GM12873 (cell line): ENCODE results near the gene HDAC7.

Experiments used
- TF ChIP-seq, protein P1 (sequence below): IDR thresholded peaks from 2 replicates; pipeline ENCODE4 v1.5.1; 2012; ENCODE audit warnings: low read depth, mild to moderate bottlenecking, moderate library complexity, low read length, control low read depth; ENCODE audit not compliant: insufficient read depth; ENCODE audit errors: missing control alignments

HDAC7 gene

DNA sequence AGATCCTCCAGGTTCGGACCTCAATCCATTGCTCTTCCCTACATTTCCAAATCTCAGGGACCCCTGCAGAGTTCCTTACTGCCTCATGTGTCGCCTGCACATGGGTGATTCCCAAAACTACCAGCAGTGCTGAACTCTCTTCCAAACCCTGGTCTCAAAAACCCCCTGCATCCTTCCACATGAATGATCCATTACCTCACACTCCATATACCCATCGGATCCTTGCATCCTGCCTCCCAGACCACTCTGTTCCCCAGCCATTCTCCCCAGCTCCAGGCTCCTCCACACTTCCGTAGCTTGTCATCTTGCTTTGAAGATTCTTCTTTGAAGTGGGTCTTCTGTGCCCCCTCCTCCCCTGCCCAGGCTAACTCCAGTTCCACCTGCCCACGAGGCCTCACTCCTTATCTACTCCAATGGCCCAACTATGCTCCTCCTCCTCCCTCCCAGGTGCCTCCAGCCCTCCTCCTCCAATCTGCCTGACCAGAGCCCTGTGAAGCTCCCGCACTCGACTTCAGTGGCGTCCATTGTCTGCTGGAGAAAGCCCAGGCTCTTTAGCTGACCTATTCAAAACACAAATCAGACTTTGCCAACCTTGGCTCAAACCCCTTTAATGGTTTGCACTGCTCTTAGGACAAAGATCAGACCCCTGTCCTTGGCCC, 74.8 kb downstream of the HDAC7 start:
- TF ChIP-seq, protein P1, sequence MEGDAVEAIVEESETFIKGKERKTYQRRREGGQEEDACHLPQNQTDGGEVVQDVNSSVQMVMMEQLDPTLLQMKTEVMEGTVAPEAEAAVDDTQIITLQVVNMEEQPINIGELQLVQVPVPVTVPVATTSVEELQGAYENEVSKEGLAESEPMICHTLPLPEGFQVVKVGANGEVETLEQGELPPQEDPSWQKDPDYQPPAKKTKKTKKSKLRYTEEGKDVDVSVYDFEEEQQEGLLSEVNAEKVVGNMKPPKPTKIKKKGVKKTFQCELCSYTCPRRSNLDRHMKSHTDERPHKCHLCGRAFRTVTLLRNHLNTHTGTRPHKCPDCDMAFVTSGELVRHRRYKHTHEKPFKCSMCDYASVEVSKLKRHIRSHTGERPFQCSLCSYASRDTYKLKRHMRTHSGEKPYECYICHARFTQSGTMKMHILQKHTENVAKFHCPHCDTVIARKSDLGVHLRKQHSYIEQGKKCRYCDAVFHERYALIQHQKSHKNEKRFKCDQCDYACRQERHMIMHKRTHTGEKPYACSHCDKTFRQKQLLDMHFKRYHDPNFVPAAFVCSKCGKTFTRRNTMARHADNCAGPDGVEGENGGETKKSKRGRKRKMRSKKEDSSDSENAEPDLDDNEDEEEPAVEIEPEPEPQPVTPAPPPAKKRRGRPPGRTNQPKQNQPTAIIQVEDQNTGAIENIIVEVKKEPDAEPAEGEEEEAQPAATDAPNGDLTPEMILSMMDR: no peak

DNA sequence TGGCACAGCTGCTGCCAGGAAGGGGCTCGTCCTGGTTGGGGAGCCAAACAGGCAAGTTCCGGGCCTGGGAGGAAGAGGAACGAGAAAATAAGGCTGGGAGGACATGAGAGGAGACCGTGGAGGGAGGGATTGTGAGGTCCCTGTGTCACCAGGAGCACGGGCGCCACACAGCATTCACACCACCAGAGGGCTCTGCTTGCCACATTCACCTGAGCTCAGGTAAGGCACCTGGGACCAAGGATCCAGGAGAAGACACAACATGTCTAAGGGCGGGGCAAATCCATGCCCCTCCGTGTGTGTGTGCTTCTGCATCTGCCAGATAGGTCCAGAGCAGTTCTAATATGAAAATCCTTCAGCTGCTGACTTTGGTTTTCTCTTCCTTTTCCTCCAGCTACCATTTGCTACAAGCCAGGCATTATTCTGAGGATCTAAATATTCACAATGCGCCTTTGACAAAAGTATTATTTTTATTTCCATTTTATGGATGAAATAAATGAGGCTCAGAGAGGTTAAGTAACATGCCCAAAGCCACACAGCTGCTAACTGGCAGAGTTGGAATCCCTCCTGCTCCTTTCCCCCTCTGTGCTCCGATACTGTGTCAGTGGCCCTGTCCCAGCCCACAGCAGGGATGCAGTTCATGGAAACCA, 75.6 kb downstream of the HDAC7 start:
- TF ChIP-seq, protein P1: peak; percentile 84

- TF ChIP-seq, protein P1: no peak
Measured at GRCh38 chr12:47743311-47743860, 76.3 kb downstream of the HDAC7 start.

- TF ChIP-seq, protein P1: peak; percentile 99
Measured at GRCh38 chr12:47742253-47742825, 77.4 kb downstream of the HDAC7 start.

DNA sequence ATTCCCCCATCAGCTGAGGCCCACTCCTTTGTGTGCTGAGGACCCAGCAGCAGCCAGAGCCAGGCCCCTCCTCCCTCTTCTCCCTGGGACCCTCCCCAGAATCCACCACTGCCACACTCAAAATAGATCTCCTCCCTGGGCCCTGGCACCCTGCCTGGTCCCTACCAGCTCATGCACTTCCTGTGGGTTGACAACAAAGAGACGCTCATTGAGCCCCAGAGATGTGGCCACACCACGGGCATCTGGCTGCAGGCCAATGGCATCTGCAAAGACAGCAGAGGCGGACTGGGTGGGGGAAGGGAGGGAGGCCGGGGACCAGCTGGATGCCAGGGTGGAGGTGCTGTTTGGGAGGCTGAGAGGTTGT, 78.4 kb downstream of the HDAC7 start:
- TF ChIP-seq, protein P1: no peak

DNA sequence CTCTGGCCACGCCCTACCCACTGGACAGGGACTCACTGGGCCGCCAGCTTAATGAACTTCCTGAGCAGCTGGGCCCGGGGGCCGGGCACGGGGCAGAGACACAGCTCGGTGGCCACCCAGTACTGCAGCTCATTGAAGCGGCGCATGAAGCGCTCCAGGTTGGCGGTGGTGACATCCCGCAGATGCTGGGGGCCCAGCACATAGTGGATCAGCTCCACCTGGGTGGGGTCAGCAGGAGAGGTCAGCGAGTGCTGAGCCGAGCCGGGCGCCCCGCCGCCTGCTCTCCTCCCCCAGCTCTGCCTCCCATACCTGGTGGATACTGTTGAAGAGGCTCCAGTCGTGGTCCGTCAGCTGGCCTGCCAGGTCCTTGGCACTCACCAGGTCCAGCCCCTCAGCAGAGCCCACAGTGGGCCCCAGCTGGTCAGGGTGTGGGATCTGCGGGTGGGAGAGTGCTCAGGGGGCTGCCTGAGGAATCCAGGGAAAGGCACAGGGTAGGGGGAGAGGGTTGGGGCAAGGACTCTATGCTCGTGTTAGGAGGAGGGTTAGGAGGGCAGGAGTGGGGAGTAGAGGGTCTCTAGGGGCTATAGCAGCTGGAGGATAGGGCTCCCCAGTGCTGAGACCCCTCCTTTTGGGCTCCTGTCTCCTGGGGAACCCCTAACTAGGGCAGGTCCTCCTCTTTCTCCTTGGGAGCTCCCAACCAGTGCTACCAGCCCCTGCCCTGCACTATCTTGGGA, 78.9 kb downstream of the HDAC7 start:
- TF ChIP-seq, protein P1: peak; percentile 29

DNA sequence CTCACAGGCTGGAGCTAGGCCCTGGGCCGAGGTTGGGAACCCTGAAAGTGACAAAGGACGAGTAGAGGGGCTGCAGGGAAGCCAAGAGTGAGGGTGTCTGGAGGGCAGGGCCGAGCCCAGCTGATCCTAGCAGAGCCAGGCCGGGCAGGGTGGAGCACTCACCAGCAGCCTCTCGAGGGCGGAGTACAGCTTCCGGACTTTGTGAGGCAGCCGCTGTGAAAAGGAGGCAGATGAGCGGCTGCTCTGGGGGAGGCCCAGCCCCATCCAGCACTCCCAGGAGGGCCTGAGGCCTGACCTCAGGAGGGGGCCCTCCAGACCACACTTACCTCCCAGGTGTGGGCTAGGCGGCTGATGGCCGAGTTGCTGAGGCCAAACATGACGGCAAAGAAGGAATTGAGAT, 79.7 kb downstream of the HDAC7 start:
- TF ChIP-seq, protein P1: no peak
